ENCODE results near the gene GAST.

GRCh38 chr17:41724476-41725050 lies 12.4 kb downstream of the GAST start:
- TF ChIP-seq CTCF (IDR thresholded peaks at IDR 0.05; ENCODE audit: insufficient read depth, low read length, poor library complexity, severe bottlenecking) (no peak), EZH2phosphoT487 (conservative IDR thresholded peaks at IDR 0.05; ENCODE audit: low read length) (no peak)
